GM18517 (cell line): ENCODE results near the gene KRT23.

Experiments used
- ATAC-seq: cut with Tn5 transposase; IDR thresholded peaks from one replicate; pipeline ENCODE4 v1.9.1; 2021; ENCODE audit warnings: mild to moderate bottlenecking, moderate library complexity; ENCODE audit not compliant: unreplicated experiment

Gene KRT23

GRCh38 chr17:40912486-40913210, 24.8 kb downstream of the KRT23 start:
- no peak for ATAC-seq

GRCh38 chr17:40910441-40910841, 27.0 kb downstream of the KRT23 start:
- no peak for ATAC-seq

- no peak for ATAC-seq
Observed at GRCh38 chr17:40909755-40910154, 27.7 kb downstream of the KRT23 start.

GRCh38 chr17:40909351-40909750, 28.1 kb downstream of the KRT23 start:
- ATAC-seq = no peak

GRCh38 chr17:40906613-40907012, 30.8 kb downstream of the KRT23 start:
- ATAC-seq = no peak

GRCh38 chr17:40905370-40905769, 32.1 kb downstream of the KRT23 start:
- no peak for ATAC-seq

GRCh38 chr17:40903129-40903847, 34.2 kb downstream of the KRT23 start:
- no peak for ATAC-seq

- no peak for ATAC-seq
Observed at GRCh38 chr17:40902498-40902897, 34.9 kb downstream of the KRT23 start.

GRCh38 chr17:40901981-40902474, 35.4 kb downstream of the KRT23 start:
- ATAC-seq = no peak

- ATAC-seq = no peak
Observed at GRCh38 chr17:40900809-40901356, 36.6 kb downstream of the KRT23 start.

- no peak for ATAC-seq
Observed at GRCh38 chr17:40896916-40897455, 40.5 kb downstream of the KRT23 start.

GRCh38 chr17:40895106-40895730, 42.2 kb downstream of the KRT23 start:
- ATAC-seq = no peak

- no peak for ATAC-seq
Observed at GRCh38 chr17:40888196-40888720, 49.2 kb downstream of the KRT23 start.

GRCh38 chr17:40886090-40886489, 51.4 kb downstream of the KRT23 start:
- ATAC-seq = no peak

GRCh38 chr17:40884708-40885512, 52.5 kb downstream of the KRT23 start, which contains the start of gene KRT20:
TSS of gene KRT20 (minus strand) at chr17:40885242. CDS start at chr17:40885185, 57 bp downstream.
- no peak for ATAC-seq

- ATAC-seq = no peak
Observed at GRCh38 chr17:40883626-40884334, 53.7 kb downstream of the KRT23 start.

GRCh38 chr17:40883031-40883430, 54.4 kb downstream of the KRT23 start:
- ATAC-seq = no peak

GRCh38 chr17:40879026-40879425, 58.4 kb downstream of the KRT23 start:
- no peak for ATAC-seq

GRCh38 chr17:40878044-40878443, 59.4 kb downstream of the KRT23 start:
- ATAC-seq = no peak
